Hepatocyte (in vitro differentiated cells): ENCODE results near the gene MAGEB6.

Experiments
- CTCF ChIP-seq: fragments of 200-600 bp; sonication (generic); IDR thresholded peaks from 2 replicates; pipeline ENCODE4 v1.5.1; 2016; ENCODE audit warnings: antibody characterized with exemption, mild to moderate bottlenecking; ENCODE audit not compliant: poor library complexity
- EZH2 ChIP-seq: fragments of 200-600 bp; sonication (generic); IDR thresholded peaks from 2 replicates; pipeline ENCODE4 v1.6.1; 2016; ENCODE audit warnings: antibody characterized with exemption, mild to moderate bottlenecking, borderline replicate concordance
- EZH2phosphoT487 ChIP-seq: fragments of 200-600 bp; sonication (generic); IDR thresholded peaks from one replicate; pipeline ENCODE4 v1.6.1; 2018; ENCODE audit warnings: antibody characterized with exemption, mild to moderate bottlenecking, low read depth, moderate library complexity; ENCODE audit not compliant: unreplicated experiment, severe bottlenecking

DNA sequence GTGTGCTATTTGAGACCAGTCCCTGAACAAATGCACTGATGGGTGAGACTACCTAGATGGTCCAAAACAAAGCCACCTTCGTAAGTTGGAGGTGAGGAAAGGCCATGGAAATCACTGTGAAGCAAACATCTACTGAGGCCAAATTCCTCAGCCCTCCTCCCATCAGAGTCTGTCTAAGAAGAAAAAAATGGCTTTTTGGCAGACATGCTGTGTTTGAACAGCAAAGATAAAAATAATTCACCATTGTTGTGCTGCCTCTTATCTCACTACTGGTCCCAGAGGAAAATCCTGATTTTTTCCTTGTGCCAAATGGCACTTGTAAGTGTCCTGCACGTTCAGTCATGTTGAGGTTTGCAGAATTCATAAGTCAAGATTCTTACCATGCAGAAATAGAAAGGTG, 46.2 kb upstream of the MAGEB6 start:
- TF ChIP-seq CTCF (no peak), EZH2 (no peak), EZH2phosphoT487 (no peak)
